ENCODE data around the gene ZNF789.

GRCh38 chr7:99433158-99433557 is 39.5 kb upstream of the ZNF789 start:
- TF ChIP-seq CTCF (conservative IDR thresholded peaks at IDR 0.05) (no peak), ZFX (IDR thresholded peaks at IDR 0.05) (no peak)
